GM18868 (cell line): ENCODE data around the gene ITFG1.
"Not testable (repeated sequence)": the region's sequence is repeated elsewhere in the genome, so short reads cannot be mapped to it uniquely, and the experiment has no call there.

Experiments used
- ATAC-seq: cut with Tn5 transposase; IDR thresholded peaks from one replicate; pipeline ENCODE4 v1.9.1; 2021; ENCODE audit warnings: mild to moderate bottlenecking, moderate library complexity; ENCODE audit not compliant: unreplicated experiment

The ITFG1 gene

GRCh38 chr16:47250983-47251382 lies 209.9 kb downstream of the ITFG1 start:
- ATAC-seq = no peak

DNA sequence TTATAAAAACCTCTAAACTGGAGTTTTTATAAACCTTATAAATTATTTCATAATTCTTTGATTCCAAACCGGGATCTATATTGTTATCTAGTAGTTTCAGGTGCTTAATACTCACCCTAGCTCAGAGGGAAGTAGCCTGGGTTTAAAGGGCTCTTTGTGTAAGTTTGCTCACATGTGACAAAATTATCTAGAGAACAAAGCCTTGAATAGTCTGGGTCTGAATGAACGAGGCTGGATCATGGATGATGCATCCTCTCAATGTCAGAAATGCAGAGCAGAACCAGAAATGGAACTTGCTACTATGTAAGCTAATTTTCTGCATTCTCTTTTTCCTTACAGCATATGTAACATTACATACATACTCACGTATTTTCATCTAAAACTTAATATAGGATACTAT lies 213.2 kb downstream of the ITFG1 start:
- no peak for ATAC-seq

DNA sequence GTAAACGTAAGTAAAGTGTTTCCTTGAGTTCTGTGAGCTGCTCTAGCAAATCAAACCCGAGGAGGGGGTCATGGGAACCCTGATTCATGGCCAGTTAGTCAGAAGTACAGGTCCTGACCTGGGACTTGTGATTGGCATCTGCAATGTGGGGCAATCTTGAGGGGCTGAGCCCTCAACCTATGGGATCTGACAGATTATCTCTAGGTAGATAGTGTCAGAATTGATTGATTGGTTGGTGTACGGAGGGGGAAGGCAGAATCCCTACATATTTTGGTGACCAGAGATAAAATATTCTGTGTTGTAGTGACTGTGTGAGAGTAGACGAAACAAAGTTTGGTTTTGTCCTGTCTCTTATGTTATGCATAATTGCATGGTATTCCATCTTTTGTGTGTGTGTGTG lies 216.7 kb downstream of the ITFG1 start:
- no peak for ATAC-seq

- no peak for ATAC-seq
Measured at GRCh38 chr16:47241061-47241460, 219.8 kb downstream of the ITFG1 start.

- ATAC-seq = no peak
Measured at GRCh38 chr16:47236716-47237115, 224.1 kb downstream of the ITFG1 start.

DNA sequence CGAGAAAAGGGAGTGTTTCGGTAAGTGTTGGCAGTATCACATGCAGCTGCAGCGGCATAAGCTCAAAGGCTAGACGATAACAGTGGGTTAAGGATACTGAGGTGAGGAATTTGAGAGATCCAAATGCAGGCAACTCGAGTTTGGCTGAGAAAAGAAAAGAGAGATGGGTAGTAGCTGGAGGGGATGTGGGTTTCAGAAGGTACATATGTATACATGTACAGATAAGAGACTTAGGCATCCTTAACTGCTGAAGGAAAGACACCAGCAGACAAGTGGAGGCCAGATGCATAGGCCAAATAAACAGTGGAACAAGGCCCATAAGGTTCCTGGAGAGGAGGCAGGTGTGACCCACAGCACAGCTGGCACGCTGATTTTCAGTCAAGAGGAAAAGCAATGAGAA lies 230.6 kb downstream of the ITFG1 start:
- ATAC-seq = no peak

- ATAC-seq = no peak
Measured at GRCh38 chr16:47229053-47230050, 231.5 kb downstream of the ITFG1 start.

DNA sequence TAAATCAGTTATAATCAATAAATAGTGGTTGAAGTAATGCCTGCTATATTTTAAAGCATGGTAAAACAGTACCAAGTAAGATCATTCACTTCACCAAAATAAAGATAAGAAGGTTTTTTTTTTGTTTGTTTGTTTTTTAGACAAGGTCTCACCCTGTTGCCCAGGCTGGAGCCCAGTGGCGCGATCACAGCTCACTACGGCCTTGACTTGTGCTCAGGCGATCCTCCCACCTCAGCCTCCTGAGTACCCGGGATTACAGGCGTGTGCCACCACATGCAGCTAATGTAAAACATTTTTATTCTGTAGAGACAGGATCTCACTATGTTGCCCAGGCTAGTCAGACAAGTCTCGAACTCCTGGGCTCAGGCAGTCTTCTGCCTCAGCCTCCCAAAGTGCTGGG lies 232.6 kb downstream of the ITFG1 start:
- no peak for ATAC-seq

DNA sequence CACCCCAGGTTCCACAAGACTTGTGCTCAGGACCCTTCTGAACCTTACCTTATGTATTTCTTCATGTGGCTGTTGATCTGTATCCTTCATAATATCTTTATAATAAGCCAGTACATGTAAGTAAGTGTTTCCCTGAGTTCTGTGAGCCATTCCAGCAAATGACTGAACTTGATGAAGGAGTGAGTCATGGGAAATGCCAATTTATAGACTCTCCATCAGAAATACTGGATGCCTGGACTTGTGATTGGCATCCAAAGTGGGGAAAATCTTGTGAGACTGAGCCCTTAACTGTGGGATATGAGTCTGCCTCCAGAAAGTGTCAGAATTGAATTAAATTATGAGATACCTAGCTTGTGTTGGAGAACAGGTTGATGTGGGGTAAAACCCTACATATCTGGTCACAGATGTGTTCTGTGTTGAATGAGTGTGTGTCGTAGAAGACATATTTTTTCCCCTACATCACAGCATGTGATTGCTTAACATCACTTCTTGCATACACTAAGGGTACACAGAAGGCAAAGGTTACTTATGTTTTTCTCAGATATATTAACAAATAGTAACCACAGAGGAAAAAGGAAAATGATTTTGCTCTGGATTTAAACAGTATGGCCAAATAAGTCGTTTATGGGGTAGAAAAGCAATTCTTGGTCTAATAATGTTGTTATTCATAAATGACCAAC lies 247.0 kb downstream of the ITFG1 start:
- ATAC-seq = no peak

DNA sequence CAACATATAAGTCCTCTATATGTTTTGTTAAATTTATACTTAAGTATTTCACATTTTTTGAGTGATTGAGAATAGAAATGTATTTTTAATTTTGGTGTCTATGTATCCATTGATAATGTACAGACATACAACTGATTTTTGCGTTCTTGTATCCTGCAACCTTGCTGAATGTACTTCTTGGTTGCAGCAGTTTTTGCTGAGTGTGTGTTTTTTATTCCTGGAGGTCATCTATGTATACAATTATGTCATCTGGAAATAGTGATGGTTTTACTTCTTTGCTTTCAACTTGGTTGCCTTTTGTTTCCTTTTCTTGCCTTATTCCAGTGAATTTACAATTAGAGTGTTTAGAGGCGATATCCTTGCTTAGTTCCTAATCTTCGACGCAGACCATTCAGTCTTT lies 249.6 kb downstream of the ITFG1 start:
- ATAC-seq = no peak

DNA sequence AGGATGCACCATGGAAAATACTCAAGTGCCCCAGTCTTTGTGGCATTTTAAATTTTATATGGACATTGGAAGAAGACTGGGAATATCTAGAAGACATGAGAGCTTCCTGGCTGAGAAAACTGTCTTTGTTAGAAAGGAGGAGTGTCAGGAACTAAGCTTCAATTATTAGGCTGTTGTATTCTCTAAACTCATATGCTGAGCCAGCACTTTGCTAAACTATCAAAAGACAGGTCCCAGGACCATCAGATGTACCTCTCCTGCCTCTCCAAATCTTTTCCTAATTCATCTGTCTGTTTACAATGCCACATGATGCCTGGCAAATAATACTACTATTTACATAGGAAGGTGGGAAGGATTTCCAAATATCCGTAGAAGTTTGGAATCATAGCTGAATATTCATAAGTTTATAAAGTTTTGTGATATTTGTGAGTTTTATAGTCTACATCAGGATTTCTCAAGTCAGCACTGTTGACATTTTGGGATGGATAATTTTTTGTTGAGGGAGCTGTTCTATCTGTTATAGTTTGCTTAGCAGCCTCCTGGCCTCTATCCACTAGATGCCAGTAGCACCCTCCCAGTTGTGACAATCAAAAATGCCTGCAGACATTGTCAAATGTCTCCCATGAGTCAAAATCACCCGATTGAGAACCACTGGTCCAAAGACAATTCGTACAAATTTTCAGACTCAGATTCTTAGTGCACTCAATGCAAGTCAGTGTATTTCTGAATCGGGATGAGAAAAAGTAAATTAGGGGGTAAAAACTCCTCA lies 255.9 kb downstream of the ITFG1 start:
- ATAC-seq = no peak

DNA sequence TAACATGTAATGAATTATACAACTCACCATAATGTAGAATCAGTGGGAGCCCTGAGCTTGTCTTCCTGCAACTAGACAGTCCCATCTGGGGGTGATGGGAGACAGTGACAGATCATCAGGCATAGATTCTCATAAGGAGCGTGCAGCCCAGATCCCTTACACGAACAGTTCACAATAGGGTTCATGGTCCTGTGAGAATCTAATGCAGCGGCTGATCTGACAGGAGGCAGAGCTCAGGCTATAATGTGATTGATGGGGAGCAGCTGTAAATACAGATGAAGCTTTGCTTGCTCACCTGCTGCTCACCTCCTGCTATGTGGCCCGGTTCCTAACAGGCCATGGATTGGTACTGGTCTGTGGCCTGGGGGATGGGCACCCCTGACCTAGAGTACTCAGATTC lies 257.4 kb downstream of the ITFG1 start:
- not testable (repeated sequence) for ATAC-seq

- ATAC-seq = no peak
Measured at GRCh38 chr16:47198180-47198575, 262.7 kb downstream of the ITFG1 start.

DNA sequence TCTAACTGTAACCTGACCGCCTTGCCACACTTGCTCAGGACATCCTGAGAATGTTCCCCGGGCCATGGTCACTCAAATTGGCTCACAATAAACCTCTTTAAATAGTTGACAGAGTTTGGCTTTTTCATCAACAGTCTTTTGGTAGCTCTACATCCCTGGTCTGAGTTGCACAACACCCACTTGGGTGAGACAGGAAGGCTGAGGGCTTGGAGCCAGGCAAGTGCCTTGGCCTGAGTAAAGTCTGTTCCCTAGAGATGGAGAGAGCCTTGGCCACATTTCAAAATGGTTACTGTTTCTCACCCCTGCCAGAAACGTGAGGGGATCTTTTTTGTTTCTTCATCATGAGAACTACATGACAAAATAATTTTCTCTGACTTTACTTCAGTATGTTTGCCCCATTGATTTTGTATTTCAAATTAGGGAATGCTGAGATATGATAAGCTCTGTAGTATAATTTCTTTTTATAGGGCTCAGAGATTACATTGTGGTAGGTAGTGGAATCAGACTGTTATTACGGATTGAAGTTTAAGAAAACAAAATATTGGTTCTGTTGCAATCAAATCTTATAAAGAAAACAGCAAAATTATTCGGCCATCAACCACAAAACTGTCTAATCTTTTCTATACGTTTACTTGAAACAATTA lies 263.2 kb downstream of the ITFG1 start:
- ATAC-seq = no peak

- ATAC-seq = no peak
Measured at GRCh38 chr16:47196457-47196856, 264.4 kb downstream of the ITFG1 start.

DNA sequence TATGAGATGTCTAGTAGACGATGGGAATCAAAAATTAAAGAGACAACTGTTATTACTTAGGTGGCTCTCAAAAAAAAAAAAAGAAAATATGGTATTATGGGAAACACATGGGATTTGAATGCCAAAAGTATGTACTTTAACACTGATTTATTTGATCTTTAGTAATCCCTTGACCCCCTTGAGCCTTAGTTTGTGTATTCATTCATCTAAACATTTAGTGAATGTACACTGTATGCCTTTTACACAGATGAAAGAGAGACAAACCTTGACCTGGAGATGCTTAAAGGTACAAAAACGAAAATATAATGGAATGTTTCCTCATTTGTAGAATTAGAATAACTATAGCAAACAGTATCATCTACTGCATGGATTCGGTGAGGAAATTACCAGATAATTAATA lies 278.5 kb downstream of the ITFG1 start:
- ATAC-seq = no peak

DNA sequence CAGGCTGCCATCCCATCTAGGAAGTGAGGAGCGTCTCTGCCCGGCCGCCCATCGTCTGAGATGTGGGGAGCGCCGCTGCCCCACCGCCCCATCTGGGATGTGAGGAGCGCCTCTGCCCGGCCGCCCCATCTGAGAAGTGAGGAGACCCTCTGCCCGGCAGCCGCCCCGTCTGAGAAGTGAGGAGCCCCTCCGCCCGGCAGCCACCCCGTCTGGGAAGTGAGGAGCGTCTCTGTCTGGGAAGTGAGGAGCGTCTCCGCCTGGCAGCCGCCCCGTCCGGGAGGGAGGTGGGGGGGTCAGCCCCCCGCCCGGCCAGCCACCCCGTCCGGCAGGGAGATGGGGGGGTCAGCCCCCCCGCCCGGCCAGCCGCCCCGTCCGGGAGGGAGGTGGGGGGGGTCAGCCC lies 279.8 kb downstream of the ITFG1 start:
- not testable (repeated sequence) for ATAC-seq

DNA sequence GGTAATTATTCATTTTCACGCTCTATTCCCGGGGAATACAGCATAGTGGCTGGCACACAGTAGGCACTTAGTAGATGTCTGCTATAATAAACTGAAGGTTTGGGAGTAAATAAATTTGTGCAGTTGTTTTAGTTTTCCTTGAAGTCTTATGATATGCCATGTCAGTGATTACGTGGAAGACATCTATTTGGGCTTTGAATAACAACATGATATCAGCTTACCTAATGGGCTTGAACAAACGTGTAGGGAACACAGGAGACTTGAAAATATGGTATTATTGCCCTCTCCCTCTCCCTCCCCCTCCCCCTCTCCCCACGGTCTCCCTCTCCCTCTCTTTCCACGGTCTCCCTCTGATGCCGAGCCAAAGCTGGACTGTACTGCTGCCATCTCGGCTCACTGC lies 280.8 kb downstream of the ITFG1 start:
- ATAC-seq = no peak

- no peak for ATAC-seq
Measured at GRCh38 chr16:47175152-47175551, 285.7 kb downstream of the ITFG1 start.

DNA sequence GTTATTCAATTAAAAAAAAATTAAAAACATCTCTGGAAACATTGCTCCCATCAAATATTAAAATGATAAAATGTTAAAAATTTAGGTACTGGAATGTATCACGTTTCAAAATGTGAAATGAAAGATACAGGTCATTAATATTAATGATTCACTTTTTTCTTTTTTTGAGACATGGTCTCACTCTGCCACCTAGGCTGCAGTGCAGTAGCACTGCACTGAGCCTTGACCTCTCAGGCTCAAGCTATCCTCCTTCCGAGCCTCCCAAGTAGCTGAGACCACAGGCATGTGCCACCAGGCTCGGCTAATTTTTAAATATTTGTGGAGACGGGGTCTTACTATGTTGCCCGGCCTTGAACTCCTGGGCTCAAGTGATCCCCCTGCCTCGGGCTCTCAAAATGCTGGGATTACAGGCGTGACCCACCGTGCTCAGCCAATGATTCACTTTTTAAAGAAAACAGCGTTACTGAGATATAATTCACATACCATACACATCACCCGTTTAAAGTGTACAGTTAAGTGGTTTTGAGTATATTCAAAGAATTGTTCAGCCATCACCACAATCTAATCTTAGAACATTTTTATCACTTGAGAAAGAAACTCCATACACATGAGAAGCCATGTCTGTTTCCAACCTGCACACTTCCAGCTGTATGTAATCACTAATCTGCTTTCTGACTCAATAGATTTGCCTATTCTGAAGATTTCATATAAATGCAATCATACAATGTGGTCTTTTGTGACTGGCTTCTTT lies 298.0 kb downstream of the ITFG1 start:
- ATAC-seq = no peak
